ENCODE data around the gene EDAR.

GRCh38 chr2:108943751-108944150 lies 45.3 kb downstream of the EDAR start:
- TF ChIP-seq CTCF (conservative IDR thresholded peaks at IDR 0.05 in 1 of 2, IDR thresholded peaks at IDR 0.05 in 1 of 2; ENCODE audit: extremely low read depth in 1 of 2, insufficient read depth in 1 of 2, low read depth in 1 of 2, low read length in 2 of 2) (no peak), EZH2 (IDR thresholded peaks at IDR 0.05; ENCODE audit: borderline replicate concordance, low read length) (no peak)
